H9 (cell line): ENCODE data around the gene FAM25A. TPM values are rescaled to one million over a fixed set of nuclear protein-coding genes. Genes with fewer than 3 reads are reported as not detected.
"Not testable (repeated sequence)": the region's sequence is repeated elsewhere in the genome, so short reads cannot be mapped to it uniquely, and the experiment has no call there.

Experiments
- DNase-seq: peaks from one replicate; pipeline ENCODE4 v3.0.0-alpha.2; 2017
- H2AFZ ChIP-seq: one replicate; pipeline ENCODE4 v1.6.1; 2013; ENCODE audit warnings: mild to moderate bottlenecking, low read length, control low read depth, moderate library complexity
- H2AK5ac ChIP-seq: 2 replicates; pipeline ENCODE4 v1.6.1; 2013; ENCODE audit warnings: low read length, control low read depth, mixed read lengths; ENCODE audit not compliant: insufficient read length
- H2BK120ac ChIP-seq: one replicate; pipeline ENCODE4 v1.6.1; 2013; ENCODE audit warnings: low read depth, mild to moderate bottlenecking, low read length, control low read depth, inconsistent platforms; ENCODE audit not compliant: poor library complexity, severe bottlenecking
- H2BK12ac ChIP-seq: 2 replicates; pipeline ENCODE4 v1.6.1; 2013; ENCODE audit warnings: low read length, control low read depth, mixed read lengths, low read depth; ENCODE audit not compliant: insufficient read length
- H2BK15ac ChIP-seq: 2 replicates; pipeline ENCODE4 v1.6.1; 2013; ENCODE audit warnings: low read depth, low read length, control low read depth
- H2BK20ac ChIP-seq: one replicate; pipeline ENCODE4 v1.6.1; 2013; ENCODE audit warnings: low read depth, mild to moderate bottlenecking, low read length, control low read depth, inconsistent platforms; ENCODE audit not compliant: poor library complexity, severe bottlenecking
- H2BK5ac ChIP-seq: 2 replicates; pipeline ENCODE4 v1.6.1; 2013; ENCODE audit warnings: low read length, control low read depth, mixed read lengths; ENCODE audit not compliant: insufficient read length
- H3K14ac ChIP-seq: 2 replicates; pipeline ENCODE4 v1.6.1; 2013; ENCODE audit warnings: low read length, control low read depth; ENCODE audit not compliant: insufficient read depth
- H3K18ac ChIP-seq: 2 replicates; pipeline ENCODE4 v1.6.1; 2013; ENCODE audit warnings: low read depth, mild to moderate bottlenecking, mixed read lengths, low read length, control low read depth; ENCODE audit not compliant: insufficient read length
- H3K23ac ChIP-seq: 2 replicates; pipeline ENCODE4 v1.6.1; 2013; ENCODE audit warnings: low read length, control low read depth, mixed read lengths, low read depth; ENCODE audit not compliant: insufficient read length
- H3K23me2 ChIP-seq: 2 replicates; pipeline ENCODE4 v1.6.1; 2013; ENCODE audit warnings: low read depth, mild to moderate bottlenecking, mixed read lengths, low read length, control low read depth; ENCODE audit not compliant: insufficient read length, poor library complexity, severe bottlenecking
- H3K27ac ChIP-seq: 2 replicates; pipeline ENCODE4 v1.5.1; 2013; ENCODE audit warnings: low read length, control low read depth, mixed read lengths, low read depth; ENCODE audit not compliant: insufficient read length
- H3K27me3 ChIP-seq: 2 replicates; pipeline ENCODE4 v1.6.1; 2013; ENCODE audit warnings: low read length, control low read depth, inconsistent platforms; ENCODE audit not compliant: insufficient read depth
- H3K4ac ChIP-seq: 2 replicates; pipeline ENCODE4 v1.6.1; 2013; ENCODE audit warnings: low read depth, mild to moderate bottlenecking, control low read depth, inconsistent platforms, low read length, moderate library complexity
- H3K4me1 ChIP-seq: 2 replicates; pipeline ENCODE4 v1.6.1; 2013; ENCODE audit warnings: low read length, control low read depth, inconsistent platforms; ENCODE audit not compliant: insufficient read depth
- H3K4me2 ChIP-seq: 2 replicates; pipeline ENCODE4 v1.6.1; 2013; ENCODE audit warnings: low read length, control low read depth, mixed read lengths; ENCODE audit not compliant: insufficient read length, insufficient read depth
- H3K56ac ChIP-seq: 2 replicates; pipeline ENCODE4 v1.6.1; 2013; ENCODE audit warnings: low read depth, mild to moderate bottlenecking, mixed read lengths, low read length, control low read depth; ENCODE audit not compliant: insufficient read length
- H3K79me1 ChIP-seq: 2 replicates; pipeline ENCODE4 v1.6.1; 2013; ENCODE audit warnings: low read depth, mild to moderate bottlenecking, moderate library complexity, low read length, control low read depth, inconsistent platforms; ENCODE audit not compliant: insufficient read depth, poor library complexity, severe bottlenecking
- H3K79me2 ChIP-seq: 2 replicates; pipeline ENCODE4 v1.6.1; 2013; ENCODE audit warnings: low read length, control low read depth, inconsistent platforms; ENCODE audit not compliant: insufficient read depth
- H3K9ac ChIP-seq: 2 replicates; pipeline ENCODE4 v1.6.1; 2013; ENCODE audit warnings: low read length, control low read depth, mixed read lengths; ENCODE audit not compliant: insufficient read length; ENCODE audit errors: extremely low read depth
- H3K9me3 ChIP-seq: one replicate; pipeline ENCODE4 v1.6.1; 2013; ENCODE audit warnings: low read depth, low read length, inconsistent platforms; ENCODE audit not compliant: control insufficient read depth
- H3T11ph ChIP-seq: one replicate; pipeline ENCODE4 v1.6.1; 2013; ENCODE audit warnings: mild to moderate bottlenecking, low read length, control low read depth, inconsistent platforms
- H4K20me1 ChIP-seq: one replicate; pipeline ENCODE4 v1.6.1; 2013; ENCODE audit not compliant: control insufficient read depth, insufficient read length, insufficient read depth
- H4K5ac ChIP-seq: 2 replicates; pipeline ENCODE4 v1.6.1; 2013; ENCODE audit warnings: low read depth, mild to moderate bottlenecking, mixed read lengths, low read length, control low read depth; ENCODE audit not compliant: insufficient read length
- H4K8ac ChIP-seq: replicated peaks from 2 replicates; pipeline ENCODE4 v1.6.1; 2013; ENCODE audit warnings: low read length, control low read depth, mixed read lengths, low read depth; ENCODE audit not compliant: insufficient read length
- H4K91ac ChIP-seq: 2 replicates; pipeline ENCODE4 v1.6.1; 2013; ENCODE audit warnings: low read depth, mild to moderate bottlenecking, moderate library complexity, mixed read lengths, low read length, control low read depth; ENCODE audit not compliant: insufficient read length
- H3K27ac Mint-ChIP-seq, 3 experiments: 2 replicates in 2 of 3; 3 replicates in 1 of 3; pipeline ENCODE4 v1.8.0; 2020 to 2021; ENCODE audit warnings: mixed read lengths in 3 of 3, mild to moderate bottlenecking in 1 of 3, moderate library complexity in 1 of 3
- H3K27me3 Mint-ChIP-seq: 2 replicates; pipeline ENCODE4 v1.8.0; 2021; ENCODE audit warnings: low read depth, mild to moderate bottlenecking, moderate library complexity, mixed read lengths
- H3K36me3 Mint-ChIP-seq, 3 experiments: 2 replicates in 2 of 3; 3 replicates in 1 of 3; pipeline ENCODE4 v1.8.0; 2020 to 2021; ENCODE audit warnings: low read depth in 3 of 3, mixed read lengths in 3 of 3; ENCODE audit not compliant: insufficient read depth in 1 of 3
- H3K4me1 Mint-ChIP-seq, 2 experiments: 2 replicates each; pipeline ENCODE4 v1.8.0; 2020; ENCODE audit warnings: mixed read lengths in 2 of 2
- H3K4me3 Mint-ChIP-seq, 2 experiments: 2 replicates in 1 of 2; 3 replicates in 1 of 2; pipeline ENCODE4 v1.8.0; 2020 to 2021; ENCODE audit warnings: mild to moderate bottlenecking in 2 of 2, mixed read lengths in 2 of 2, moderate library complexity in 1 of 2
- H3K9me3 Mint-ChIP-seq, 2 experiments: 2 replicates in 1 of 2; 3 replicates in 1 of 2; pipeline ENCODE4 v1.8.0; 2020; ENCODE audit warnings: mild to moderate bottlenecking in 2 of 2, mixed read lengths in 2 of 2, moderate library complexity in 1 of 2
- WGBS: extraction: QIAGEN DNeasy Blood & Tissue Kit; methylation state at CpG from one replicate; pipeline ENCODE4 v1.1.7; 2013; ENCODE audit warnings: missing lambda C conversion rate, low lambda C conversion rate, mixed read lengths; ENCODE audit not compliant: insufficient read length; ENCODE audit errors: extremely low coverage; 5-methylcytosine and 5-hydroxymethylcytosine counted together
- total RNA-seq: library from RNA; stranded (reverse); gene quantifications from 2 replicates; pipeline ENCODE4 v1.2.1, GENCODE V29; 2021

The FAM25A gene
- total RNA-seq, 1 experiment from 2014 or later, result not detected

DNA sequence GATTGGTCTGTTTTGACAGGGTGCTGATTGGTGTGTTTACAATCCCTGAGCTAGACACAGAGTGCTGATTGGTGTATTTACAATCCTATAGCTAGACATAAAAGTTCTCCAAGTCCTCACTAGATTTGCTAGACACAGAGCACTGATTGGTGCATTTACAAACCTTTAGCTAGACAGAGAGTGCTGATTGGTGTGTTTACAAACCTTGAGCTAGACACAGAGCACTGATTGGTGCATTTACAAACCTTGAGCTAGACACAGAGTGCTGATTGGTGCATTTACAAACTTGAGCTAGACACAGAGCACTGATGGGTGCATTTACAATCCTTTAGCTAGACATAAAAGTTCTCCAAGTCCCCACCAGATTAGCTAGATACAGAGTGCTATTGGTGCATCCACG, 10.3 kb downstream of the FAM25A start:
- not testable (repeated sequence) for H2BK12ac ChIP-seq, H3K27me3 Mint-ChIP-seq, H3K9ac ChIP-seq, H3K23me2 ChIP-seq, H2AFZ ChIP-seq, H4K91ac ChIP-seq, H2BK15ac ChIP-seq, H2AK5ac ChIP-seq, H3K23ac ChIP-seq, H2BK120ac ChIP-seq, H3K4me1 Mint-ChIP-seq, H3K4ac ChIP-seq, H3K27me3 ChIP-seq, H3K4me2 ChIP-seq, H3K14ac ChIP-seq, H3K9me3 ChIP-seq, H3K79me2 ChIP-seq, H4K8ac ChIP-seq, H2BK20ac ChIP-seq, H3T11ph ChIP-seq, H3K4me3 Mint-ChIP-seq, H2BK5ac ChIP-seq, H3K27ac Mint-ChIP-seq, H4K5ac ChIP-seq, DNase-seq, H3K4me1 ChIP-seq, H3K56ac ChIP-seq, H3K18ac ChIP-seq, H3K27ac ChIP-seq, H4K20me1 ChIP-seq, H3K79me1 ChIP-seq
- Mint-ChIP-seq H3K36me3 (peaks cover 6 to 12% (median 7%) of the 10 kb centered on the region in 3 experiments), H3K9me3 (peaks cover 12 to 15% of the 10 kb centered on the region in 2 experiments)
- WGBS, result no CpG with 5 or more reads among the region's 1 CpG
